ENCODE data around the gene NKX3-2.

DNA sequence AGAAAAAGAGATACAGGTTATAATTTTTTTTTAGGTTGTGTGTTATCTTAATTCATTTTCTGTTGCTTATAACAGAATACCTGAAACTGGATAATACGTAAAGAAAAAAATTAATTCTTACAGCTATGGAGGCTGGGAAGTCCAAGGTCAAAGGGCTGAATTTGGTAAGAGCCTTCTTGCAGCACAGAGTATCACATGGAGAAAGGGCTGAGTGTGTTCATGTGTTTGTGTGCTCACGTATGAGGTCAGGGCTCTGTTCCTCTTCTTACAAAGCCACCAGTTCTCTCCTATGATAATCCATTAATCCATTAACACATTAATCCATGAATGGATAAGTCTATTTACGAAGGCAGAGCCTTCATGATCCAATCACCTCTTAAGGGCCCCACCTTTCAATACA is 51.6 kb downstream of the NKX3-2 start:
- TF ChIP-seq CTCF (IDR thresholded peaks at IDR 0.05) (no peak), POLR2A (IDR thresholded peaks at IDR 0.05) (no peak)
